HEK293 (cell line): Measurements from ENCODE around the gene LCN1.

Experiments used
- CTCF ChIP-seq: fragments of 450-650 bp; formaldehyde crosslinking; IDR thresholded peaks from 2 replicates; pipeline ENCODE4 v1.5.1; 2016; ENCODE audit warnings: missing biosample characterization, missing genetic modification characterization
- PBX3 ChIP-seq: sonication (generic); formaldehyde crosslinking; IDR thresholded peaks from 2 replicates; pipeline ENCODE4 v1.8.1; 2022; ENCODE audit warnings: mild to moderate bottlenecking, moderate library complexity, missing genetic modification reagents
- ZNF610 ChIP-seq: fragments of 450-650 bp; formaldehyde crosslinking; IDR thresholded peaks from 2 replicates; pipeline ENCODE4 v1.5.1; 2016; ENCODE audit warnings: missing biosample characterization, missing genetic modification characterization, borderline replicate concordance
- ZNF704 ChIP-seq: fragments of 450-650 bp; formaldehyde crosslinking; IDR thresholded peaks from 2 replicates; pipeline ENCODE4 v1.5.1; 2016; ENCODE audit warnings: missing biosample characterization, missing genetic modification characterization
- ZNF776 ChIP-seq: fragments of 450-650 bp; formaldehyde crosslinking; IDR thresholded peaks from 2 replicates; pipeline ENCODE4 v1.5.0; 2017; ENCODE audit warnings: missing biosample characterization, missing genetic modification characterization, borderline replicate concordance

GRCh38 chr9:135504262-135505243 is 16.7 kb upstream of the LCN1 start:
- peak; percentile 74 for TF ChIP-seq CTCF (tag by site-specific recombination)
- no peak for TF ChIP-seq ZNF704 (tag by site-specific recombination)
- no peak for TF ChIP-seq PBX3
- TF ChIP-seq ZNF610 (tag by site-specific recombination), result no peak
- no peak for TF ChIP-seq ZNF776
